Measurements from ENCODE around the gene TRPC4AP.

TRPC4AP gene

DNA sequence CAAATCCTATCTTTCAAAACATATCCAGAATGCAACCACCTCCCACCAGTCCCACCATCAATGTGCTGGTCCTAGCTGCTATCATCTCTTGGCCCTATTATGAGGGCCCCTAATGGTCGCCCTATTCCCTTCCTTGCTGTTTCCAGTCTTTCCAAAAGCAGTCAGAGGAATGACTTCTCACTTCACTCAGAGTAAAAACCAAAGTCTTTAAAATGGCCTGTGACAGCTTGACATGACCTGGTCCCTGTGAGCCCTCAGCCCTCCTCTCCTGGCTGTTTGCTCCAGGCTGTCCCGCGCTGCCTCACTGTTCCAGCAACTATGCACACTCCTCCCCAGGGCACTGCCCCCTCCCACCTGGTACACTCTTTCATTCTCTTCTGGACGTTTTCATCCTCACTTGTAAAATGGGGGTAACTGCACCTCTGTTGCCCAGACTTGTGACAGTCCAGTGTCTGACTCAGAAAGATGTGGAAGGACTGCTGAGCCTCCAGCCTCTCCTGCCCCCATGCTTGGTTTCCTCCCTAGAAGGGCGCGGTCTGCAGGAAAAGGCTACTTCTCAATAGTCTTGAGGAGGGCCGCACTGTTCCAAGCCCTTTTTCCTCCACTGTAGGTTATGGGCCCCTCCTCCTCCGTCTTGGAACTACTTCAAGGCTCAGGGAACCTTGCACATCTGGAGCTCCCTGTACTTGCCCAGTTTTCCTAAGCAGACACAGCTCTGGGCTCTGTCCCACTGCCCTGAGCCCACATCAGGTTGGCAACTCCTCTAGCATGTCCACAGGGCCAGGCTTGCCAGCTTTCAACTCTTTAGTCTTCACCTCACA, 72.3 kb downstream of the TRPC4AP start:
- TF ChIP-seq, protein P1, sequence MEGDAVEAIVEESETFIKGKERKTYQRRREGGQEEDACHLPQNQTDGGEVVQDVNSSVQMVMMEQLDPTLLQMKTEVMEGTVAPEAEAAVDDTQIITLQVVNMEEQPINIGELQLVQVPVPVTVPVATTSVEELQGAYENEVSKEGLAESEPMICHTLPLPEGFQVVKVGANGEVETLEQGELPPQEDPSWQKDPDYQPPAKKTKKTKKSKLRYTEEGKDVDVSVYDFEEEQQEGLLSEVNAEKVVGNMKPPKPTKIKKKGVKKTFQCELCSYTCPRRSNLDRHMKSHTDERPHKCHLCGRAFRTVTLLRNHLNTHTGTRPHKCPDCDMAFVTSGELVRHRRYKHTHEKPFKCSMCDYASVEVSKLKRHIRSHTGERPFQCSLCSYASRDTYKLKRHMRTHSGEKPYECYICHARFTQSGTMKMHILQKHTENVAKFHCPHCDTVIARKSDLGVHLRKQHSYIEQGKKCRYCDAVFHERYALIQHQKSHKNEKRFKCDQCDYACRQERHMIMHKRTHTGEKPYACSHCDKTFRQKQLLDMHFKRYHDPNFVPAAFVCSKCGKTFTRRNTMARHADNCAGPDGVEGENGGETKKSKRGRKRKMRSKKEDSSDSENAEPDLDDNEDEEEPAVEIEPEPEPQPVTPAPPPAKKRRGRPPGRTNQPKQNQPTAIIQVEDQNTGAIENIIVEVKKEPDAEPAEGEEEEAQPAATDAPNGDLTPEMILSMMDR (IDR thresholded peaks at IDR 0.05; ENCODE audit: extremely low read depth, insufficient read depth, missing control alignments), result no peak
- DNase-seq (ENCODE audit: low spot score), result no peak
- in situ Hi-C loops (cut with MboI; ENCODE audit: low pct_unique_long_range_greater_than_20kb, low sequenced_read_pairs, unreplicated experiment), result no loop called here

DNA sequence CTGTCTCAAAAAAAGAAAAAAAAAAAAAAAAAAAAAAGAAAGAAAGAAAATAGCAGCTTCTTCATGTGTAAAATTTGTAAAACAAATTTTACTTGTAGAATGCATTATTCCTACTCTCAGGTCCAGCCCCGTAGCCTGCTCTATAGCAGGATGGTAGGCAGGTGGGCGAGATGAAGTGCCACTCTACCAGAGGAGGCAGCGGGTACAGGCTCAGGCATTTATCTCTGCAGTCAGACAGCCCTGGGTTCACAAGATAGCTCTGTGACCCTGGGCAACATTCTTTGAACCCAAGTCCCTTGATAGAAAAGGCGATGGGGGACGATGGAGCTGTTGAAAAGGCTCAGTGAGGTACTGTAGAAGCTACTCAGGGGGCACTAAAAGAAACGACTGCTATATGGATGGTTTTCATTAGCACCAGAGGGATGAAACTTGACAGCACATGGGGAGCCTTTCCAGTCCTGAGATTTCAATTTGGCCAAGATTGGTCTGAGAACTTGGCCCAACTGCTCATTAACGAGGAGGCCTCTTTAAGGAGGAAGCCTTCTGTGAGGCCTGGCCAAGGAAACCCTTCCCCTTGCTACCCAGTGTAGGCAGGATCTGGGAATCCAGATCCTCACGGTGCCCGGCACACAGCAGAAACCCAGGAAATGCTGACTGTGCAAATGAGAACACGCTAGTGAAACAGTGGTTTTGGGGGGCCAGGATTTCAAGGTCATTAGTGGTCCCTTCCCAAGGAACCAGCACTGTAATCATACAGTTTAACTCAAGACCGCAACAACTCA, 73.8 kb downstream of the TRPC4AP start:
- in situ Hi-C loops (cut with MboI; ENCODE audit: low pct_unique_long_range_greater_than_20kb, low sequenced_read_pairs, unreplicated experiment), result no loop called here
- no peak for DNase-seq (ENCODE audit: low spot score)
- TF ChIP-seq, protein P1 (IDR thresholded peaks at IDR 0.05; ENCODE audit: extremely low read depth, insufficient read depth, missing control alignments), result no peak

- in situ Hi-C loops (cut with MboI; ENCODE audit: low pct_unique_long_range_greater_than_20kb, low sequenced_read_pairs, unreplicated experiment), result no loop called here
- TF ChIP-seq, protein P1 (IDR thresholded peaks at IDR 0.05; ENCODE audit: extremely low read depth, insufficient read depth, missing control alignments), result no peak
Observed at GRCh38 chr20:35017099-35017835, 75.3 kb downstream of the TRPC4AP start.

DNA sequence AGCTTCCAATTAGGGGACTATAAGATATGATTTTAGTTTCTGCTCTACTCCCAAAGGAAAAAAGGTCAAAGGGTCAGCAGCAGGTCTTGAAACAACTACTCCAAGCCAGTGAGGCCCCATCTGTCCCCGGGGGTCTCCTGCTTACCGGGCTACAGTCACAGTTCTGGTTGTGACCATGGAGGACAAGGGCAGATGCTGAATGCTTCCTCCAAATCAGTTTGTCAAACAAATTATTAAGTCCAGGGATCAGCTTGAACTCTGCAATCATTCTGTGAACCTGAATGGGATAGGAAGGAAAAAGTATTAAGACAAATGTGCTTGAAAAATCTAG, 76.8 kb downstream of the TRPC4AP start:
- TF ChIP-seq, protein P1 (IDR thresholded peaks at IDR 0.05; ENCODE audit: extremely low read depth, insufficient read depth, missing control alignments), result no peak
- in situ Hi-C loops (cut with MboI; ENCODE audit: low pct_unique_long_range_greater_than_20kb, low sequenced_read_pairs, unreplicated experiment), result no loop called here
- DNase-seq (ENCODE audit: low spot score), result no peak

More at GRCh38 chr20:35017099-35017835, 75.3 kb downstream of the TRPC4AP start:
- DNase-seq (ENCODE audit: low spot score), result no peak

GRCh38 chr20:35014537-35014936, 78.1 kb downstream of the TRPC4AP start:
- no peak for DNase-seq (ENCODE audit: low spot score)
- in situ Hi-C loops (cut with MboI; ENCODE audit: low pct_unique_long_range_greater_than_20kb, low sequenced_read_pairs, unreplicated experiment), result no loop called here
- TF ChIP-seq, protein P1 (IDR thresholded peaks at IDR 0.05; ENCODE audit: extremely low read depth, insufficient read depth, missing control alignments), result no peak
